Ectodermal cell (in vitro differentiated cells): Measurements from ENCODE around the gene ARHGAP24.
"Not testable (repeated sequence)": the region's sequence is repeated elsewhere in the genome, so short reads cannot be mapped to it uniquely, and the experiment has no call there.

ENCODE experiments used
- H3K27ac ChIP-seq: 2 replicates; pipeline ENCODE4 v1.7.0; 2013; ENCODE audit warnings: mild to moderate bottlenecking, low read depth, low read length; ENCODE audit not compliant: insufficient read depth, poor library complexity, severe bottlenecking
- H3K27me3 ChIP-seq: 2 replicates; pipeline ENCODE4 v1.7.0; 2013; ENCODE audit warnings: mild to moderate bottlenecking, low read length; ENCODE audit not compliant: insufficient read depth, control insufficient read depth, poor library complexity, severe bottlenecking
- H3K36me3 ChIP-seq: one replicate; pipeline ENCODE4 v1.7.0; 2013; ENCODE audit warnings: low read length; ENCODE audit not compliant: control insufficient read depth, insufficient read depth
- H3K4me1 ChIP-seq: one replicate; pipeline ENCODE4 v1.7.0; 2013; ENCODE audit warnings: low read length; ENCODE audit not compliant: control insufficient read depth, insufficient read depth
- H3K4me3 ChIP-seq: 2 replicates; pipeline ENCODE4 v1.7.0; 2013; ENCODE audit warnings: low read depth, low read length, control low read depth; ENCODE audit not compliant: insufficient read depth
- H3K9me3 ChIP-seq: 2 replicates; pipeline ENCODE4 v1.7.0; 2013; ENCODE audit warnings: mild to moderate bottlenecking, low read length, moderate library complexity; ENCODE audit not compliant: control insufficient read depth
- WGBS, 2 experiments: methylation state at CpG; one replicate each; pipeline ENCODE4 v1.1.7; 2013; ENCODE audit warnings: missing lambda C conversion rate in 2 of 2; 5-methylcytosine and 5-hydroxymethylcytosine counted together

Gene ARHGAP24

DNA sequence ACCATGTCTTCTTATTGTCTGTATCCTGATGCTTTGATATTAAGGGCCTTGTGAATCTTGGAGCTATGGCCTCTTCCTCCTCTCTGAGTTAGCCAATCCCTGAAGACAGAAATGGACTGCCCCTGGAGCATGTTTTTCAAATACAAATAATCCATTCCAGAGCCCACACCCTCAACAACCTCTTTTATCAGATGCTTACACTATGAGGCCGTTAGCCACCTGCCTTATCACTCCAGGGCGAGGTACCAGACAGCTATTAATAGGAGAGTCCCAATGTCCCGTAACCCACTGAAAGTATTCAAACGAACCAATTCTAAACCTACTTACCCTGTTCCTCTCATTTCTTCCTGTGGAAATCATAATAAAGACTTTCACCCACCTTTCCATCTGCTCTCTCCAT lies 165.0 kb downstream of the ARHGAP24 start:
- 91 to 94% methylated on average over 4 of the region's 4 CpGs for WGBS, 2 experiments
- Histone ChIP-seq H3K36me3 (no peaks in the 10 kb centered on the region), H3K4me1 (no peaks in the 10 kb centered on the region), H3K27ac (no peak overlapping the region), H3K9me3 (no peaks in the 10 kb centered on the region), H3K27me3 (no peaks in the 10 kb centered on the region), H3K4me3 (no peak overlapping the region)

DNA sequence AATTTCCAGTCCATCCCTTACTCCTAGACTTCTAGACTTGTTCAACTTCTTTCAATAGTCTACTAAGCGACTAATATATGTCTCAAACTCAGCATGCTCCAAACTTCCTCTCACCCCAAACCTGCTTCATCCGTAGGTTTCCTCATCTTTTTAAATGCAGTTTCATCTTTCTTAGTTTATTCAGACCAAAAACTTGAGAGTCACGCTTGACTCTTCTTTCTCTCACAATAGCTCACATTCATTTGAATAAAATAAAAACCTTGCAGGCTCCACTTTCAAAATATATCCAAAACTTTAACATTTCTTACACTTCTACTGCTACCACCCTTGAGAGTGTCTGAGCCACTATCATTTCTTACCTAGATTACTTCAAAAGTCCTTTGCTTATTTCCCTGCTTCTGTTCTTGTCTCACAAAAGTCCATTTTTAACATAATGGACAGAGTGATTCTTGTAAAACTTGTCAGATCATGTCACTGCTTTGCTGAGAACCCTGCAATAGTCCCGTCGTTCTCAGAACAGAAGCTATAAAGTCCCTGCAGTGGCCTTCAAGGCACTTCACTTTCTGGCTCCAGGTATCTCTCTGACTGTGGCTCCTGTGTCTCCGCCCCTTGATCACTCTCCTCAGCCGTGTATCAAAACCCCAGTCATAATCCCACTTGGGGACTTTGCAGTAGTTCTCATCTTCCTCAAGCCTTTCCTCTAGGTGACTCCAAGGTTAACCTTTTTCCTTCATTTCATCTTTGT lies 167.6 kb downstream of the ARHGAP24 start:
- H3K4me3 ChIP-seq: no peak overlapping the region
- H3K36me3 ChIP-seq: no peaks in the 10 kb centered on the region
- 88 to 90% methylated on average over 7 of the region's 7 CpGs for WGBS, 2 experiments
- H3K27me3 ChIP-seq: no peaks in the 10 kb centered on the region
- H3K27ac ChIP-seq: no peak overlapping the region
- no peaks in the 10 kb centered on the region for H3K4me1 ChIP-seq
- H3K9me3 ChIP-seq: no peaks in the 10 kb centered on the region

DNA sequence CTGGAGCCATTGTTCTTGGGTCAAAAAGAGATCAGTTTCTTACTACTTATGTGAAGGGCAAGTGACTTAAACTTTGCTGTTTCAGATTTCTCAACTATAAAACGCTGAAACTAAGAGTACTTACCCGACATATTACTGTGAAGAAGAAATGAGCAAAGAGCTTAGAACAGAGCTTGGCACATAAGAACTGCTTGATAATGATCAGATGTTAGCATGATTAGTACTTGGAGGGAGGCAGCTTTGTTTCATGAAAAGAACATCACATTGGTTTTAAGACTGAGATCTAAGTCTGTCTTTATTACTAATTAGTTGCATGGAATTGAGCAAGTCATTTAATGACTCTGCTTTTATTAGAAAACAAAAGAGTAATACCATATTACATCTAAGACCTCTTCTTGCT lies 169.1 kb downstream of the ARHGAP24 start:
- Histone ChIP-seq H3K4me3 (no peak overlapping the region), H3K27me3 (no peaks in the 10 kb centered on the region), H3K36me3 (no peaks in the 10 kb centered on the region), H3K27ac (no peak overlapping the region), H3K4me1 (no peaks in the 10 kb centered on the region), H3K9me3 (no peaks in the 10 kb centered on the region)
- WGBS, 2 experiments: 94 to 97% methylated on average over 2 of the region's 2 CpGs

DNA sequence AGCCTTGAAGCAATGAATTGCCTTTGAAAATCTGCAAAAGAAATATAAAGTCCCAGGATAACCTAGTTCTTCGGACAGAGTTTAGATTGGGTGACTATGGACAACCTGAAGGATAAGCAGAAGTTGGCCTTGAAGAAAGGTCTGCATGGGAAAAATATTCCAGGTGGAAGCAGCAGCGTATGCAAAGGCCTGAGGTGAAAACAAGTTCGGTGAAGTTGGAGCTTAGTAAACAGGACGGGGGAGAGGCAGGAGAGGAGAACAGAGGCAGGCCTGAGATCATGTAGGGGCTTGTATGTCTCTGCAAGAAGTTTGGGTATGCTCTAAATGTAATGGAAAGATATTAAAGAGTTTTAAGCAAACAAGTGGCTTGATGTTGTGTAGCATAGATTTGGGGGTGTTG lies 176.0 kb downstream of the ARHGAP24 start:
- H3K9me3 ChIP-seq: no peaks in the 10 kb centered on the region
- H3K27me3 ChIP-seq: no peaks in the 10 kb centered on the region
- no peak overlapping the region for H3K4me3 ChIP-seq
- H3K36me3 ChIP-seq: no peaks in the 10 kb centered on the region
- no peaks in the 10 kb centered on the region for H3K4me1 ChIP-seq
- H3K27ac ChIP-seq: no peak overlapping the region
- 87 to 89% methylated on average over 4 of the region's 4 CpGs for WGBS, 2 experiments

DNA sequence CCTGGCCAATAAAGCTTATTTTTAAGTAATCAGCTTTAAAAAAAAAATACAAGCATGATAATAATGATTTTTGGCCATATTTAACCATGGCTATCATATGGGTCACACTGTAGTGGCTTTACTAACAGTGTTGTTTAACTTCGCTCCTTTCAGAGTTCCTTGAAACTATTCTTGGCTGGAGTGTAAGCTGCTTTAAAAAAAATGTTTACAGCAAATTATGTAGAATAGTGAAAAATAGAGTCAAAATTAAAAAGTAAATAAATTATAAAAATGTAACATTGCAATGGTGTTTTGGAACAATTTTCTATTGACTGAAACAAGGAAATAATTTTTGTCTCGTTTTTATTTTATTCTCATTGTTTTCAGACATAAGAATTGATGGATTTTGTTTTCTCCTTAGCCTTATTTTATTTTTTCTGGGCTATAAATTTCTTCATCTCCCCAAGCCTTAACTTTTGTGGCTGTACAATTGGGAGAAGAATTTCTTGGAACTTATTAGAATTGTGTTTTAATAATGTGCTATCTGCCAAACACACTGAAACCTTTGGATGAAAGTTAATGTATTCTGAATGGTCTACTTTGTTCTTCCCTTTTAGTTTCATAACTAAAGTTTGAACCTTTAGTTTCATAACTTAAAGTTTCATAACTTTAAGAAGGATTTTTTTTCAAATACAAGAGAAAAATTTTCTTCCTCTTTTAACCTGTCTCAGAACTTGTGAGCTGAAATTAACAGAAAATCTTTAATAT lies 182.0 kb downstream of the ARHGAP24 start:
- Histone ChIP-seq H3K27ac (no peak overlapping the region), H3K4me1 (no peaks in the 10 kb centered on the region), H3K9me3 (no peaks in the 10 kb centered on the region), H3K4me3 (no peak overlapping the region), H3K27me3 (no peaks in the 10 kb centered on the region), H3K36me3 (no peaks in the 10 kb centered on the region)
- WGBS, 2 experiments: 100% methylated on average over 1 of the region's 2 CpGs

DNA sequence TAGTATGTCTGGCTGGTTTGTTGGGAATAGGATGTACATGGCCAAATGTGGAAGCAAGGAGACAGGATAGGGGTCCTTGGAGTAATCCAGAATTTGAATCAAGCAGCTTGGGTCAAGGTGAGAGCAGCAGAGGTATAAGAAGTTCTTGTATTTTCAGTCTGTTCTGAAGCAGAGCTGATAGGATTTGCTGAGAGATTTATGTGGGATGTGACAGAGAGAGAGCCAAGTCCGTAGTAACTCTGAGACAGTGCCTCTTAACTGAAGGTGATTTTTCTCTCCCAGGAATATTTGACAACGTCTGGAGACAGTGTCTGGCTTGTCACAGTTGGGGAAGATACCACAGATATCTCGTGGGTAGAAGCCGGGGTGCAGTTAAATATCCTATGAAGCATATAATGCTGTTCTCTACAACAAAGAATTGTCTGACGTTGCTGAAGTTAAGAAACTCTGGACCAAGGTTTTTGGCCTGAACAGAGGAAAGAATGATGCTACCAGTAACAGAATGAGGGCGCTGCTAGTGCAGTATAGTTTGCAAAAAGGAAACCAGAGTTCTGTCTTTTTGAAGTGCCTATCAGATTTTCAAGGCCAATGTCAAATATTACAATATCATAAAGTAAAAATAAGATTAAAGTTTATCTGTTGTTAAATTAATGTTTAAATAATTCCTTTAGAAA lies 184.0 kb downstream of the ARHGAP24 start:
- no peaks in the 10 kb centered on the region for H3K4me1 ChIP-seq
- H3K9me3 ChIP-seq: no peaks in the 10 kb centered on the region
- H3K27me3 ChIP-seq: no peaks in the 10 kb centered on the region
- no peaks in the 10 kb centered on the region for H3K36me3 ChIP-seq
- 82 to 86% methylated on average over 6 of the region's 6 CpGs for WGBS, 2 experiments
- H3K27ac ChIP-seq: no peak overlapping the region
- no peak overlapping the region for H3K4me3 ChIP-seq

DNA sequence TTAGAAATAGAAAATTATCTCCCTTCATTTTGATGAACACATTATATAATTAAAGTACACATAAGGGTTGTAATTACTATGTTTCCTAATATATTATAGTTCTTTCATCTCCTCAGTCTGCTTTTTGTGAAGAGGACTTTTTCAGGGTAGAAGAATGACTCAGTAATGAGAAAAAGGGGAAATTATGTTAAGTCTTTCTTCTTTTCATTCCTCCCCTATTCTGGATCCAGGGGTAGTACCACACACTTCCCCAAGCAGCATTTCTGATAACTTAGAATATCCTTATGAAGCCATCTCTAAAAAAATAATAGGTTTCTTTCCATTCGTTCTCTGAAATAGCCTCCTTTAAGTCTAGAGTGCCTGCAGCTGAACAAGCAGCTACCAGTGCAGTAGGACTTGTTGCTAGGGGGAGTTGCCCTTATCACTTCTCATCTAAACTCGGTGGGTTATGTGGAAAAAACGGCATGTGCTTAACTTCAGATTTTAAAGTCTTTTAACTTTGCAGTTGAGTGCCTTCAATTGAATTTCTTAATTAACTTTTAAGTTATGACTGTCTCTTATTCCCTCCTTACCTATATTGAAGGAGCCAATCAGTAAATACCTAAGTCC lies 184.8 kb downstream of the ARHGAP24 start:
- Histone ChIP-seq H3K4me1 (no peaks in the 10 kb centered on the region), H3K36me3 (no peaks in the 10 kb centered on the region), H3K27me3 (no peaks in the 10 kb centered on the region), H3K4me3 (no peak overlapping the region), H3K9me3 (no peaks in the 10 kb centered on the region), H3K27ac (no peak overlapping the region)
- 96 to 100% methylated on average over 2 to 3 of the region's 3 CpGs for WGBS, 2 experiments

DNA sequence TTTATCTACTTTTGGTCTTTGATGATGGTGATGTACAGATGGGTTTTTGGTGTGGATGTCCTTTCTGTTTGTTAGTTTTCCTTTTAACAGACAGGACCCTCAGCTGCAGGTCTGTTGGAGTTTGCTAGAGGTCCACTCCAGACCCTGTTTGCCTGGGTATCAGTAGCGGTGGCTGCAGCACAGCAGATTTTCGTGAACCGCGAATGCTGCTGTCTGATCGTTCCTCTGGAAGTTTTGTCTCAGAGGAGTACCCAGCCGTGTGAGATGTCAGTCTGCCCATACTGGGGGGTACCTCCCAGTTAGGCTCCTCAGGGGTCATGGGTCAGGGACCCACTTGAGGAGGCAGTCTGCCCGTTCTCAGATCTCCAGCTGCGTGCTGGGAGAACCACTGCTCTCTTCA lies 191.7 kb downstream of the ARHGAP24 start:
- H3K9me3 ChIP-seq, H3K27ac ChIP-seq, H3K36me3 ChIP-seq, H3K4me1 ChIP-seq, H3K4me3 ChIP-seq, H3K27me3 ChIP-seq: not testable (repeated sequence)
- WGBS, 2 experiments: 97% methylated on average over 6 of the region's 8 CpGs

DNA sequence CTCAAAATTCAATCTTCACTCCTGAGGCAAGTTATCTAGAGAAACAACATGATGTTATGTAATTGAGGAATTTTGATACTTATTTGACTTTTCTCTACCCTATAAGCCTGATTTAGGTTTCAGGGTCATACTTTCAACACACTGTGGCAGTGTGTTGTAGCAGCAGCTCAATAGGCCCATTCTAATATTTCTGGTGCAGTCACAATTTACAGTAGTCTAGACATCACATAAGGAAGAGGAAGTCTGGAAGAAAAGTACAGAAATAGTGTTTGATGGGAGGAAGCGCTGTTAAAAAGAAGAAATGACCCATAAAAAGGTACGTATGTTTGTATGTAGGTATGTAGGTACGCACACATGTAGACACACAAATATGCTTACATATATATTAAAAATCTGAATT lies 194.3 kb downstream of the ARHGAP24 start:
- H3K4me3 ChIP-seq: no peak overlapping the region
- H3K27me3 ChIP-seq: no peaks in the 10 kb centered on the region
- 100% methylated on average over 1 to 2 of the region's 3 CpGs for WGBS, 2 experiments
- no peak overlapping the region for H3K27ac ChIP-seq
- H3K4me1 ChIP-seq: no peaks in the 10 kb centered on the region
- no peaks in the 10 kb centered on the region for H3K36me3 ChIP-seq
- H3K9me3 ChIP-seq: no peaks in the 10 kb centered on the region

DNA sequence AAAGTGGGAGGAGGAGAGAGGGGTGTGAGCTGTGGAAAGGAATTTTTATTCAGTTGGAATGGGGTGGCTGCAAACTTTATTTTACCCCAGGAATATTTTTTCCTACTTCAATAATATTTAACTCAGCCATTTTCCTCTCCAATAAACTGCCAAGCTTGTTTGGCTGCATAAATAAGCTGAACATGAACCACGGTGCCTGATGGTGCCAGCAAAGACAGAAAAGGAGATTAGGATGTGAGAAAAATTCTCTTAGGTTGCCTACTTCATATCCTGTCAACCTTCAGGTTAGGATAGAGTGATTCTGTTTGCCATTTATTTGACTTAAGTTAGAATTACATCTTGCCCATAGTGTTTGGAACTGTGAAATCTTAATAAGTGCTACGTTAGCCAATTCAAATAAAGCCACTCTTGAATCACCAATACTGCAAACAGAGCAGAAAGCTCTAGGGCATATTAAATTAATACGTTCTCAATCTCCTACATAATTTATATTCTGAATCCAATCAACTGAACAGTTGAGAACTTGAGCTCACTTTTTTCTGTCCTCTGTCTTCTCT lies 195.1 kb downstream of the ARHGAP24 start:
- H3K4me3 ChIP-seq: no peak overlapping the region
- WGBS, 2 experiments: 93 to 94% methylated on average over 3 of the region's 3 CpGs
- H3K4me1 ChIP-seq: no peaks in the 10 kb centered on the region
- no peaks in the 10 kb centered on the region for H3K27me3 ChIP-seq
- no peaks in the 10 kb centered on the region for H3K9me3 ChIP-seq
- no peak overlapping the region for H3K27ac ChIP-seq
- H3K36me3 ChIP-seq: no peaks in the 10 kb centered on the region
